HL-60 (cell line): ENCODE measurements around the gene CLCN5.

Source experiments
- DNase-seq, 2 experiments: peaks; one replicate each; pipeline ENCODE4 v3.0.0-alpha.2; 2010 to 2020; ENCODE audit warnings: low read depth in 1 of 2, low spot score in 1 of 2
- H3K27ac ChIP-seq: fragments of 250-450 bp; sonication (Bioruptor Pico); replicated peaks from 2 replicates; pipeline ENCODE4 v1.5.1; 2020; ENCODE audit warnings: mild to moderate bottlenecking, moderate library complexity
- H3K27me3 ChIP-seq: fragments of 250-450 bp; sonication (Bioruptor Pico); 2 replicates; pipeline ENCODE4 v1.5.1; 2021; ENCODE audit warnings: mild to moderate bottlenecking, moderate library complexity; ENCODE audit not compliant: insufficient read depth, poor library complexity, severe bottlenecking
- H3K4me3 ChIP-seq: replicated peaks from 2 replicates; pipeline ENCODE4 v1.5.1; 2011; ENCODE audit warnings: mild to moderate bottlenecking, control low read depth, low read length; ENCODE audit not compliant: insufficient read depth
- GABPA ChIP-seq: IDR thresholded peaks from 2 replicates; pipeline ENCODE4 v1.6.1; 2012; ENCODE audit warnings: low read depth
- POLR2AphosphoS5 ChIP-seq: IDR thresholded peaks from 2 replicates; pipeline ENCODE4 v1.6.1; 2012; ENCODE audit warnings: low read depth
- SPI1 ChIP-seq: IDR thresholded peaks from 2 replicates; pipeline ENCODE4 v1.6.1; 2012; ENCODE audit warnings: low read depth, mild to moderate bottlenecking, borderline replicate concordance
- TF ChIP-seq, protein P1 (sequence below): IDR thresholded peaks from one replicate; pipeline ENCODE4 v1.5.1; 2011; ENCODE audit warnings: low read length, control low read depth, inconsistent platforms; ENCODE audit not compliant: insufficient read depth
- TF ChIP-seq, protein P2 (sequence below): IDR thresholded peaks from 2 replicates; pipeline ENCODE4 v1.6.1; 2012; ENCODE audit warnings: low read depth; ENCODE audit not compliant: insufficient replicate concordance

Gene CLCN5

DNA sequence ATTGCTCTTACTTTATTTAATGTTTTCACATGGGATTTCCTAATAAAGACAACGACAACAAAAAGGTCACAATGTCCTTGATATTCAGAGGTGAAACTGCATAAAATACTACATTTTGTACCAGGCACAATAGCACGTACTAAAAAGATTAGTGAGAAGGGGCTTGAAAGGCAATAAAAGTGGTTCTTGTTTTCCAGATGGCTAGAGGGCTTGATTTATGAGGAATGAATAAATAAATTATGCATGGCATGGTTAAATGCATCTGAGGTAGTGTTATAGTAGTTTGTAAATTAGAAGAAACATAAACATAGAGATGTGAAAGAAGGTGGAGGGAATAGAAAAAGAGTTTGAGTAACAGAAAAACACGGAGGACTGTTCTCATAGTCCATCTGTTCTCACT is 123.4 kb downstream of the CLCN5 start:
- H3K4me3 ChIP-seq = no peak overlapping the region
- no peak for DNase-seq
- H3K27me3 ChIP-seq = no peaks in the 10 kb centered on the region
- no peak overlapping the region for H3K27ac ChIP-seq
- TF ChIP-seq GABPA = no peak
- TF ChIP-seq POLR2AphosphoS5 = no peak
- TF ChIP-seq SPI1 = no peak
- TF ChIP-seq, protein P1, sequence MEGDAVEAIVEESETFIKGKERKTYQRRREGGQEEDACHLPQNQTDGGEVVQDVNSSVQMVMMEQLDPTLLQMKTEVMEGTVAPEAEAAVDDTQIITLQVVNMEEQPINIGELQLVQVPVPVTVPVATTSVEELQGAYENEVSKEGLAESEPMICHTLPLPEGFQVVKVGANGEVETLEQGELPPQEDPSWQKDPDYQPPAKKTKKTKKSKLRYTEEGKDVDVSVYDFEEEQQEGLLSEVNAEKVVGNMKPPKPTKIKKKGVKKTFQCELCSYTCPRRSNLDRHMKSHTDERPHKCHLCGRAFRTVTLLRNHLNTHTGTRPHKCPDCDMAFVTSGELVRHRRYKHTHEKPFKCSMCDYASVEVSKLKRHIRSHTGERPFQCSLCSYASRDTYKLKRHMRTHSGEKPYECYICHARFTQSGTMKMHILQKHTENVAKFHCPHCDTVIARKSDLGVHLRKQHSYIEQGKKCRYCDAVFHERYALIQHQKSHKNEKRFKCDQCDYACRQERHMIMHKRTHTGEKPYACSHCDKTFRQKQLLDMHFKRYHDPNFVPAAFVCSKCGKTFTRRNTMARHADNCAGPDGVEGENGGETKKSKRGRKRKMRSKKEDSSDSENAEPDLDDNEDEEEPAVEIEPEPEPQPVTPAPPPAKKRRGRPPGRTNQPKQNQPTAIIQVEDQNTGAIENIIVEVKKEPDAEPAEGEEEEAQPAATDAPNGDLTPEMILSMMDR = no peak
- TF ChIP-seq, protein P2, sequence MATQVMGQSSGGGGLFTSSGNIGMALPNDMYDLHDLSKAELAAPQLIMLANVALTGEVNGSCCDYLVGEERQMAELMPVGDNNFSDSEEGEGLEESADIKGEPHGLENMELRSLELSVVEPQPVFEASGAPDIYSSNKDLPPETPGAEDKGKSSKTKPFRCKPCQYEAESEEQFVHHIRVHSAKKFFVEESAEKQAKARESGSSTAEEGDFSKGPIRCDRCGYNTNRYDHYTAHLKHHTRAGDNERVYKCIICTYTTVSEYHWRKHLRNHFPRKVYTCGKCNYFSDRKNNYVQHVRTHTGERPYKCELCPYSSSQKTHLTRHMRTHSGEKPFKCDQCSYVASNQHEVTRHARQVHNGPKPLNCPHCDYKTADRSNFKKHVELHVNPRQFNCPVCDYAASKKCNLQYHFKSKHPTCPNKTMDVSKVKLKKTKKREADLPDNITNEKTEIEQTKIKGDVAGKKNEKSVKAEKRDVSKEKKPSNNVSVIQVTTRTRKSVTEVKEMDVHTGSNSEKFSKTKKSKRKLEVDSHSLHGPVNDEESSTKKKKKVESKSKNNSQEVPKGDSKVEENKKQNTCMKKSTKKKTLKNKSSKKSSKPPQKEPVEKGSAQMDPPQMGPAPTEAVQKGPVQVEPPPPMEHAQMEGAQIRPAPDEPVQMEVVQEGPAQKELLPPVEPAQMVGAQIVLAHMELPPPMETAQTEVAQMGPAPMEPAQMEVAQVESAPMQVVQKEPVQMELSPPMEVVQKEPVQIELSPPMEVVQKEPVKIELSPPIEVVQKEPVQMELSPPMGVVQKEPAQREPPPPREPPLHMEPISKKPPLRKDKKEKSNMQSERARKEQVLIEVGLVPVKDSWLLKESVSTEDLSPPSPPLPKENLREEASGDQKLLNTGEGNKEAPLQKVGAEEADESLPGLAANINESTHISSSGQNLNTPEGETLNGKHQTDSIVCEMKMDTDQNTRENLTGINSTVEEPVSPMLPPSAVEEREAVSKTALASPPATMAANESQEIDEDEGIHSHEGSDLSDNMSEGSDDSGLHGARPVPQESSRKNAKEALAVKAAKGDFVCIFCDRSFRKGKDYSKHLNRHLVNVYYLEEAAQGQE = no peak

DNA sequence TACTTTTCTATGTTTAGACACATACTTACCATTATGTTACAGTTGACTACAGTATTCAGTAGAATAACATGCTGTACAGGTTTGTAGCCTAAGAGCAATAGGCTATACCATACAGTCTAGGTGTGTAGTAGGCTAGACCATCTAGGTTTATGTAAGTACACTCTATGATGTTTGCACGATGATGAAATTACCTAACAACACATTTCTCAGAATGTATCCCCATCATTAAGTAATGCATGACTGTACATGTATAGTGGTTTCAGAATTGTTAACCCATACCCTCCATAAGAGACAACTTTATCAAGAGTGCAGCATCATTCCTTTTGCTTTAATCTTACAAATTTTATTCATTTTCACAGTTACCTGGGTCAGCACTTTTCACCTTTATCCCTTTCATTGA is 126.8 kb downstream of the CLCN5 start:
- Histone ChIP-seq H3K27ac (no peak overlapping the region), H3K4me3 (no peak overlapping the region), H3K27me3 (no peaks in the 10 kb centered on the region)
- no peak for DNase-seq
- TF ChIP-seq POLR2AphosphoS5 (no peak), SPI1 (no peak), GABPA (no peak)
- TF ChIP-seq, protein P2 = no peak
- TF ChIP-seq, protein P1 = no peak

DNA sequence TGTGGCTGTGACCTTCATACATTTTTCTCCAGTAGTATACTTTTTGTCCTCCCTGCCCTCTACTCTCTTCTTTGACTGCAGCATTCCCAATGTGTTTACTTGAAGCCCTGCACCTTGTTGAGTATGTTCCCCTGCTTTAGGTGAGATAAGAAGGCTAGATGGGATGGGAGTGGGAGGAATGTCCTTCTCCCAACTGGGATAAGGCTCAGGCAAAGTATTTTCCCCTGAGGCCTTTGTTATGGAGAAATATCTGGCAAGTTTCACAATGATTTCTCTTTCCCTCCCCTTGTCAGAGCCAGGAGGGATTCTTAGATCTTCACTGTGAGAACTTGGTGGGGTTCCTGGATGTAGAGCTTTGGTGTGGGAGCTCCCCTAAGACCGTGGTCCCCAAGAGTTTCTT is 131.8 kb downstream of the CLCN5 start:
- no peak overlapping the region for H3K4me3 ChIP-seq
- no peak for TF ChIP-seq GABPA
- no peak for TF ChIP-seq SPI1
- TF ChIP-seq, protein P1 = no peak
- TF ChIP-seq, protein P2 = no peak
- no peak for TF ChIP-seq POLR2AphosphoS5
- no peak for DNase-seq
- H3K27me3 ChIP-seq = no peaks in the 10 kb centered on the region
- no peak overlapping the region for H3K27ac ChIP-seq
